Loucy (cell line): ENCODE data around the gene MRPS14.

Experiments
- CTCF ChIP-seq: fragments of 200-600 bp; sonication (generic); conservative IDR thresholded peaks from 2 replicates; pipeline ENCODE4 v1.5.1; 2014; ENCODE audit warnings: mild to moderate bottlenecking, antibody characterized with exemption, low read length
- EZH2phosphoT487 ChIP-seq: fragments of 200-600 bp; IDR thresholded peaks from 2 replicates; pipeline ENCODE4 v1.6.1; 2018; ENCODE audit warnings: antibody characterized with exemption, mild to moderate bottlenecking, moderate library complexity, borderline replicate concordance

- no peak for TF ChIP-seq CTCF
- no peak for TF ChIP-seq EZH2phosphoT487
These were observed 19.7 kb downstream of the MRPS14 start for GRCh38 chr1:175003521-175003920.
